A549 treated with AZD2906 at 1 μM for 4 hours (cell line): ENCODE measurements around the gene SIL1. TPM values are rescaled to one million over a fixed set of nuclear protein-coding genes. Genes with fewer than 3 reads are reported as not detected.

ENCODE experiments used
- total RNA-seq: library from RNA; stranded (reverse); fragments of 200-300 nt; extraction: Qiagen RNA extraction; gene quantifications from 5 replicates; pipeline ENCODE4 v1.2.3, GENCODE V29; 2022

The SIL1 gene
- total RNA-seq = 24.6 to 26.7 TPM (median 26.5 TPM) in 5 replicates

DNA sequence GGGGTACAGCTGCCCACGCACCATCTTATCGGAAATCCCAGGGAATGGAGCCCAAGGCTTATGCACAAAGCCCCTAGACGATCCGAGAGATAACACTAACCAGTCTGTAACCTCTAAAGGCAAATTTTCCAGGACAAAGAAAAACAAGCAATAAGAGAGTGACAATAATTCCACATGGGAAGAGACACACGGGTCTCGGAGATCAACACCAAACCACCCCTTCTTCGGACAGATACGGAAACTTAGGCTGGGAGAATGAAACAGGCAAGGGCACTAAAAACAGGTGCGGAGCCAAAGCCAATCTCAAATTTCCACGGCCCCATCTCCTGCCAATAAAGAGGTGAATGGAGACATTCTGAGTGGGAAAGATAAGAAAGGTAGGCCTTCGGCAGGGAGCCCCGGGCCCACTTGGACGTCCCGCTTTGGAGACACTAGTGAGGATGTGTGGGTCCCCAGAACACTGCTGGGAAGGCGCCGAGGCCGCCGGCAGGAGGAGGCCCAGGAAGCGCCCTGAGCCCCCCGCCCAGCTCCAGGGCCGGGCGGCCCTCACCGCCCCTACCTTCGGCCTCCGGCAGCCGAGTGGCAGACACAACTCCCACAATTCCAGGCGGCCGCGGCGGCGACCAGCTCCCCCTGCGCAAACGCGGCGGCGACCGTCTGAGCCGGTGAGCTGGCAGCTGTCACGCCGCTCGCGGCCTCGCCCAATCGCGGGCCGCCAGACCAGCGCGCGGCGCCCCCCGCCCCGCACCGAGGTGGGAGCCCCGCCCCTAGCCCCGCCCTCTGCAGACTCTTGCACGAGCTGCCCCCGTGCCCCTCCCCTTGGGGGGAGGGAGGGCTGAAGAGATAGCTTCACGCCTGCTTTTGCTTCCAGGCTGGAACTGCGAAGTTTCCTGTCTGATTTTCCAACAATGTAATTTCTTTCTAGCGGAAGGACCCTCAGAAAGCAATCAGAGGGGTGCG, at the start of gene SIL1:
SIL1 (minus strand) TSS at position 659 of the 960 bp plus-strand sequence. CDS start 70,525 bp downstream, outside the sequence.

Other genes with a start within 250 kb of the SIL1 start
- 155 to 183 TPM (median 175 TPM) in 5 replicates for gene MATR3, start 95.4 kb upstream of the SIL1 start, total RNA-seq
- gene PAIP2, start 143.5 kb upstream of the SIL1 start, total RNA-seq = 75.2 to 96.5 TPM (median 82.7 TPM) in 5 replicates
- 1.1 to 1.7 TPM (median 1.3 TPM) in 5 replicates for gene SLC23A1, start 184.9 kb upstream of the SIL1 start, total RNA-seq
- 0.07 to 0.11 TPM (median 0.09 TPM) in 3 of 5 replicates, not detected in the others for gene MZB1, start 191.5 kb upstream of the SIL1 start, total RNA-seq
- 0.16 to 0.24 TPM (median 0.19 TPM) in 5 replicates for gene PROB1, start 196.7 kb upstream of the SIL1 start, total RNA-seq
- gene SPATA24, start 205.7 kb upstream of the SIL1 start, total RNA-seq = 4.6 to 5.3 TPM (median 4.9 TPM) in 5 replicates
- 5.8 to 8.8 TPM (median 7.1 TPM) in 5 replicates for gene DNAJC18, start 241.2 kb upstream of the SIL1 start, total RNA-seq